ENCODE data around the gene MKI67. TPM values are rescaled to one million over a fixed set of nuclear protein-coding genes. Genes with fewer than 3 reads are reported as not detected.

The MKI67 gene
- total and polyA plus RNA-seq, 10 of the 15 experiments (the other 5 are each of a cell fraction or from before 2014, with no cell fraction given), result 22.3 to 183 (median 82.9) TPM

- RAD21 ChIA-PET (ENCODE audit: unreplicated experiment), result no interaction called here
- no peak overlapping the region for H3K9ac ChIP-seq (ENCODE audit: control insufficient read depth, insufficient read depth, low read length)
- FAIRE-seq (no peak), ATAC-seq (no peak), DNase-seq (ENCODE audit: low read depth, low spot score) (no peak)
- intact Hi-C loops (cut with micrococcal nuclease; ENCODE audit: unreplicated experiment), result no loop called here
- in situ Hi-C loops (cut with MboI), result no loop called here
- H2AFZ ChIP-seq (ENCODE audit: control insufficient read depth, low read depth, low read length), result no peak overlapping the region
- H3K27ac ChIP-seq (ENCODE audit: control insufficient read depth, insufficient read depth), result no peak overlapping the region
- TF ChIP-seq ZZZ3 (IDR thresholded peaks at IDR 0.05; ENCODE audit: control insufficient read depth, insufficient read length, low read depth) (no peak), ZNF274 (IDR thresholded peaks at IDR 0.05; ENCODE audit: insufficient read depth, insufficient read length) (no peak), JUNB (IDR thresholded peaks at IDR 0.05) (no peak), EZH2 (IDR thresholded peaks at IDR 0.05; ENCODE audit: borderline replicate concordance, control insufficient read depth, low read depth, low read length) (no peak), CBX3 (IDR thresholded peaks at IDR 0.05; ENCODE audit: borderline replicate concordance, low read depth) (no peak), NKRF (conservative IDR thresholded peaks at IDR 0.05) (no peak), IKZF2 (IDR thresholded peaks at IDR 0.05) (no peak)
- TF ChIP-seq, protein P1, sequence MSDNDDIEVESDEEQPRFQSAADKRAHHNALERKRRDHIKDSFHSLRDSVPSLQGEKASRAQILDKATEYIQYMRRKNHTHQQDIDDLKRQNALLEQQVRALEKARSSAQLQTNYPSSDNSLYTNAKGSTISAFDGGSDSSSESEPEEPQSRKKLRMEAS (IDR thresholded peaks at IDR 0.05; ENCODE audit: low read depth, low read length), result no peak
- H3K4me1 ChIP-seq (ENCODE audit: control insufficient read depth, insufficient read depth, low read length), result no peaks in the 10 kb centered on the region
- no peak overlapping the region for H3K4me2 ChIP-seq (ENCODE audit: control insufficient read depth, insufficient read depth)
- no peak overlapping the region for H3K4me3 ChIP-seq
- POLR2A ChIA-PET, result no interaction called here
- 19% methylated on average over 6 of the region's 6 CpGs for WGBS (ENCODE audit: insufficient coverage, insufficient replicate concordance, low lambda C conversion rate, missing lambda C conversion rate)
- SMC1A ChIA-PET (ENCODE audit: uncharacterized antibody, unreplicated experiment), result interaction anchor here (1.4 kb wide), 1 partner anchor 10 kb away, joined by 5 read pairs; no protein-coding TSS in a partner anchor
- no TSS peak for BruUV-seq (replicated peaks)
- no peaks in the 10 kb centered on the region for H4K20me1 ChIP-seq (ENCODE audit: control insufficient read depth, insufficient read depth)
- no peaks in the 10 kb centered on the region for H3K9me3 ChIP-seq (replicated peaks; ENCODE audit: control insufficient read depth, insufficient read depth, low read length)
- H3K27me3 ChIP-seq (replicated peaks in 1 of 2; ENCODE audit: control insufficient read depth in 2 of 2, insufficient read depth in 2 of 2, low read length in 1 of 2), result peaks cover 0 to 2% of the 10 kb centered on the region in 2 experiments; a peak in 2 of 4 replicates
- H3K79me2 ChIP-seq (ENCODE audit: control insufficient read depth, insufficient read depth, low read length), result no peaks in the 10 kb centered on the region
- no peaks in the 10 kb centered on the region for H3K36me3 ChIP-seq (ENCODE audit: control insufficient read depth in 2 of 2, insufficient read depth in 2 of 2, low read length in 1 of 2)
- CTCF ChIA-PET, result no interaction called here
Measured at GRCh38 chr10:128160297-128160711, 34.1 kb upstream of the MKI67 start.
